Kidney (tissue), 14 donors: ENCODE measurements around the gene TCF7L2. TPM values are rescaled to one million over a fixed set of nuclear protein-coding genes. Genes with fewer than 3 reads are reported as not detected.

ENCODE experiments used
- DNase-seq, 5 donors: peaks; one replicate each; pipeline ENCODE4 v3.0.0-alpha.2; 2013 to 2020
- FAIRE-seq: peaks from 2 replicates; lab custom pipeline; 2012; peaks lifted over from hg19 to GRCh38; lab: Jason Lieb, UNC
- H3K27ac ChIP-seq, 2 donors: one replicate each; pipeline ENCODE4 v1.7.0; 2013; ENCODE audit warnings: low read depth in 2 of 2, low read length in 2 of 2, inconsistent platforms in 1 of 2
- H3K27me3 ChIP-seq: one replicate; pipeline ENCODE4 v1.7.1; 2013; ENCODE audit warnings: low read length, inconsistent platforms; ENCODE audit not compliant: control insufficient read depth, insufficient read depth
- H3K36me3 ChIP-seq, 3 donors: one replicate each; pipeline versions ENCODE4 v1.7.0 to v1.7.1; 2013; ENCODE audit warnings: low read length in 3 of 3, control low read depth in 1 of 3, inconsistent platforms in 1 of 3; ENCODE audit not compliant: insufficient read depth in 3 of 3, control insufficient read depth in 2 of 3
- H3K4me1 ChIP-seq, 3 donors: one replicate each; pipeline versions ENCODE4 v1.7.0 to v1.7.1; 2013; ENCODE audit warnings: low read length in 3 of 3, inconsistent platforms in 1 of 3, low read depth in 1 of 3; ENCODE audit not compliant: control insufficient read depth in 2 of 3, insufficient read depth in 2 of 3
- H3K4me3 ChIP-seq, 3 donors: one replicate each; pipeline versions ENCODE4 v1.7.0 to v1.8.1; 2013; ENCODE audit warnings: low read length in 3 of 3, control low read depth in 1 of 3, inconsistent platforms in 1 of 3
- H3K9ac ChIP-seq, 3 donors: one replicate each; pipeline versions ENCODE4 v1.7.0 to v1.7.1; 2013; ENCODE audit warnings: low read length in 3 of 3, control low read depth in 1 of 3, inconsistent platforms in 1 of 3
- H3K9me3 ChIP-seq, 3 donors: one replicate each; pipeline versions ENCODE4 v1.7.0 to v1.7.1; 2013; ENCODE audit warnings: low read length in 3 of 3, control low read depth in 1 of 3, inconsistent platforms in 1 of 3; ENCODE audit not compliant: control insufficient read depth in 2 of 3, insufficient read depth in 1 of 3
- CTCF ChIP-seq: IDR thresholded peaks from 3 replicates; pipeline ENCODE4 v1.5.1; 2012; ENCODE audit warnings: mild to moderate bottlenecking, moderate library complexity, borderline replicate concordance; ENCODE audit not compliant: insufficient read depth; ENCODE audit errors: extremely low read depth
- intact Hi-C: fragments of 100-400 bp; cut with DNase I; formaldehyde crosslinking; loops from one replicate; pipeline ENCODE4 v1.11.1; 2022
- polyA plus RNA-seq: library from polyadenylated mRNA; stranded (reverse); fragments of 350-450 nt; fragmentation: Illumina TruSeq; extraction: RNeasy Lipid Tissue Mini Kit (QIAGEN cat#74804); gene quantifications from one replicate; pipeline ENCODE4 v1.2.3, GENCODE V29; 2014; ENCODE audit warnings: low read depth, low replicate concordance; ENCODE audit not compliant: insufficient read depth
- total RNA-seq: library from RNA; stranded (reverse); fragmentation: NEBNext Ultra II Directional; extraction: Animal tissue kit (Norgen Biotek cat#: 25700); gene quantifications from one replicate; pipeline ENCODE4 v1.2.1, GENCODE V29; 2021
- donor health status: control.
- donor health status: control.
- donor health status: control.
- donor health status: control.
- donor health status: control.
- donor health status: DM: yes; HTN: yes; CAD: no.
- donor health status: Normal renal cell carcinoma (clear cell type).

The TCF7L2 gene
- total and polyA plus RNA-seq, 2 donors from 2014 or later: 6.5 to 32.4 TPM

- no peak for FAIRE-seq
- no peak for TF ChIP-seq CTCF
- H3K27me3 ChIP-seq: no peaks in the 10 kb centered on the region
- no peak overlapping the region for H3K4me3 ChIP-seq
- no peak overlapping the region for H3K27ac ChIP-seq
- H3K9ac ChIP-seq: no peak overlapping the region
- DNase-seq: peak in 4 of 5 donors; percentile 71 to 94 (median 84)
- peaks cover 0 to 2% (median 2%) of the 10 kb centered on the region in 3 donors for H3K4me1 ChIP-seq
- no peaks in the 10 kb centered on the region for H3K9me3 ChIP-seq
- intact Hi-C loops: no loop called here
- peaks cover 17 to 47% (median 29%) of the 10 kb centered on the region in 3 donors for H3K36me3 ChIP-seq
Measured at GRCh38 chr10:113158183-113158582, 208.1 kb downstream of the TCF7L2 start.

GRCh38 chr10:113159563-113159962, 209.5 kb downstream of the TCF7L2 start:
- H3K4me1 ChIP-seq: peaks cover 0 to 2% (median 2%) of the 10 kb centered on the region in 3 donors
- H3K4me3 ChIP-seq: no peak overlapping the region
- DNase-seq (no peak), FAIRE-seq (no peak)
- no peak for TF ChIP-seq CTCF
- H3K36me3 ChIP-seq: peaks cover 7 to 35% (median 22%) of the 10 kb centered on the region in 3 donors
- intact Hi-C loops: no loop called here
- H3K9ac ChIP-seq: no peak overlapping the region
- H3K9me3 ChIP-seq: no peaks in the 10 kb centered on the region
- no peak overlapping the region for H3K27ac ChIP-seq
- H3K27me3 ChIP-seq: no peaks in the 10 kb centered on the region

- DNase-seq: peak in 1 of 5 donors; percentile 32
- no peak overlapping the region for H3K27ac ChIP-seq
- peaks cover 4 to 24% (median 16%) of the 10 kb centered on the region in 3 donors for H3K36me3 ChIP-seq
- H3K27me3 ChIP-seq: no peaks in the 10 kb centered on the region
- no peak overlapping the region for H3K9ac ChIP-seq
- no peak for TF ChIP-seq CTCF
- no peak for FAIRE-seq
- H3K4me3 ChIP-seq: no peak overlapping the region
- peaks cover 0 to 2% (median 2%) of the 10 kb centered on the region in 3 donors for H3K4me1 ChIP-seq
- H3K9me3 ChIP-seq: no peaks in the 10 kb centered on the region
- intact Hi-C loops: no loop called here
Measured at GRCh38 chr10:113160641-113161040, 210.6 kb downstream of the TCF7L2 start.

GRCh38 chr10:113161066-113161465, 211.0 kb downstream of the TCF7L2 start:
- intact Hi-C loops: no loop called here
- Histone ChIP-seq H3K4me3 (no peak overlapping the region), H3K27me3 (no peaks in the 10 kb centered on the region), H3K36me3 (peaks cover 4 to 22% (median 16%) of the 10 kb centered on the region in 3 donors), H3K27ac (no peak overlapping the region), H3K9ac (no peak overlapping the region), H3K4me1 (peaks cover 0 to 2% (median 2%) of the 10 kb centered on the region in 3 donors), H3K9me3 (no peaks in the 10 kb centered on the region)
- FAIRE-seq (no peak), DNase-seq (no peak)
- no peak for TF ChIP-seq CTCF
